GM19240 (cell line): ENCODE measurements around the gene UBE2G1.

Source experiments
- DNase-seq: peaks from one replicate; pipeline ENCODE4 v3.0.0; 2011; ENCODE audit warnings: low spot score; ENCODE audit not compliant: insufficient read length

UBE2G1 gene

GRCh38 chr17:4250887-4251286 lies 115.6 kb downstream of the UBE2G1 start:
- no peak for DNase-seq

DNA sequence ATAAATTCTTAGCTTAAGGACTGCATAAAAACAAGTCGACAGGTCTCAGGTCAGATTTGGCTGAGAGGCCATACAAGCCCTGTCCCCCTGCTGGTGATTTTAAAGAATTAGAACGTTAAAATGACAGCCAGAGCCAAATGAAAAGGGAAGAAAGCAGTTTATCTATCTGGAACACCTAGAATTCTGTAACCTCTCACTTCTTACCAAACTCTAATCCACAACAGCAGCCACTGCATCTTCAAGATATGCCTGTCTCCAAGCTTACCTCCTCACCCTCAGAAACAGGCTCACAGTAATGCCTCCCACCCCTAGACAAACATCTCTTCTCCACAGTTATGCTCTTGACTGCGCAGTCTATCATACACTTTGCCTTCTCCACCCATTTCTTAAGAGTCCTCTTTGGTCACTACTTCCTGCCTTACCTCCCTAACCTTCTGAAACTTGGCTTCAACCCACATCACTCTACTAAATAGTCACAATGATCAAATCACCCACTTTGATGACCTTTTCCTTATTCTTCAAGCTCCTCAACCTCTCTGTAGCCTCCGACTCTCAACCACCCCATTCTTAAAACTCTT lies 116.9 kb downstream of the UBE2G1 start:
- peak; percentile 44 for DNase-seq

GRCh38 chr17:4248504-4249277 lies 117.8 kb downstream of the UBE2G1 start:
- DNase-seq = no peak

DNA sequence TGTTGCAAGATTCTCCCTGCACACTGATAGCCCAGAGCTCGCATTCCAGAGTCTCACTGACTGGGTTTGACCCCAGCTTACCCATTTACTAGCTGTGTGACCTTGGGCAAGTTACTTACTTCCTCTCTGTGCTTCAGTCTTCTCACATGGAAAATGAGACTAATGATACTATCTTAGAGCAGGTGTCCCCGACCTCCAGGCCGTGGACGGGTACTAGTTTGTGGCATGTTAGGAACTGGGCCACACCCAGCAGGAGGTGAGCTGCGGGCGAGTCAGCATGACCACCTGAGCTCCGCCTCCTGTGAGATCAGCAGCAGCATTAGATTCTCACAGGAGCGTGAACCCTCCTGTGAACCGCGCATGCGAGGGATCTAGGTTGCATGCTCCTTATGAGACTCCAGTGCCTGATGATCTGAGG lies 118.5 kb downstream of the UBE2G1 start:
- no peak for DNase-seq

DNA sequence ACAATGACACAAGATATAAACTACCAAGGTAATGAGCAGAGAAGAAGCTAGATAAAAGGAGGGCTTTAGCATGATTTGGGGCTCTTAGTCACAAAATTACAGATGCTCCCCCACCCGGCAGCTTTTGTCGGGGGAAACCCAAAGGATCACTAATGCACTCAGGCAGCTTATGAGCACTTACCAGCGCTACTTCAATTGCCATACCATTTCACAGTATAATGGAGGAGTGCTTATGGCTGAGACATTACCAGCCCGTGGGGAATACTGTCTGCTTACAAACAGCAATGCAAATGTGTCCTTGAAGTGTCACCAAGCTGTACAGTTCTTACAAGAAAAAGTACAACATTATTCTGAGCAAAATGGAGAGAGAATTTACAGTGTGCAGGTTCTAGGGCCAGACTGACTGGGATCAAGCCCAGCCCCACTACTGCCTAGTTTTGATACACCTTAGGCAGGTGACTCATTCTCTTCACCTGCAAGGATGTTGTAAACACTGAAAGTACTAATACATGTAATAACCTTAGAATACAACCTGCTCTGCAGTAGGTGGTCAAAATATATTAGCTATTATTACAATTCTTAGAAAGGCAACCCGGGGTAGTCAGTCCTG lies 119.0 kb downstream of the UBE2G1 start:
- DNase-seq = no peak

DNA sequence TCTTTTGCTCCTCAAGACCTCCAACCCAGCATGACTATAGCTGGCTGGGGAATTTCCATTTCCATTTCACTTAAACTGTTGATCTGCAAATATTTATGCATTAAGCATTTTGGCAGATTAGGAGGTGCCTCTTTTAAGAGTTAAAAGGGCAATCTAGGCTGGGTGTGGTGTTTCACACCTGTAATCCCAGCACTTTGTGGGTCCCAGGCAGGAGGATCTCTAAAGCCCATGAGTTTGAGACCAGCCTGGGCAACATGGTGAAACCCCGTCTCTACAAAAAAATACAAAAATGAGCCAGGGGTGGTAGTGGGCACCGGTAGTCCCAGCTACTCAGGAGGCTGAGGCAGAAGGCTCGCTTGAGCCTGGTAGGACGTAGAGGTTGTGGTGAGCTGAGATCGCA lies 119.8 kb downstream of the UBE2G1 start:
- no peak for DNase-seq

- DNase-seq = no peak
Observed at GRCh38 chr17:4241535-4241934, 124.9 kb downstream of the UBE2G1 start.

DNA sequence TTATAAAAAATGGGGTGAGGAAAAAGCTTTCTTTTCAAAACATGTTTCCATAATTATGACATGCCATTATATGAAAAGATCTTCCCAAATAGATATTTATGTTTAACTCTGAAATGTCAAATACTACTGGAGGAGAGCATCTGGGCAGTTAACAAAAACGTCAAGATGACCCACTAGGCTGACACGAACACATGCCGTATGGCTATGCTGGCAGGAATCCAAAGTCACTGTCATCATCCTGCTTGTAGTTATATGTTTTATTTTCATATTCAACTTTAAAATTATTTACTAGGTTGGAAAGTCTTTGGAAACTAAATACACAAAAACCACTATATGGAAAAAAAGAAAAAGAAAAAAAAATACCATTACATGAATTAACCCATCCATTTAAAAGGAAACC lies 130.0 kb downstream of the UBE2G1 start:
- no peak for DNase-seq

- DNase-seq = no peak
Observed at GRCh38 chr17:4235372-4236279, 130.8 kb downstream of the UBE2G1 start.

GRCh38 chr17:4234401-4234800 lies 132.1 kb downstream of the UBE2G1 start:
- DNase-seq = no peak

GRCh38 chr17:4233668-4234258 lies 132.7 kb downstream of the UBE2G1 start:
- no peak for DNase-seq

DNA sequence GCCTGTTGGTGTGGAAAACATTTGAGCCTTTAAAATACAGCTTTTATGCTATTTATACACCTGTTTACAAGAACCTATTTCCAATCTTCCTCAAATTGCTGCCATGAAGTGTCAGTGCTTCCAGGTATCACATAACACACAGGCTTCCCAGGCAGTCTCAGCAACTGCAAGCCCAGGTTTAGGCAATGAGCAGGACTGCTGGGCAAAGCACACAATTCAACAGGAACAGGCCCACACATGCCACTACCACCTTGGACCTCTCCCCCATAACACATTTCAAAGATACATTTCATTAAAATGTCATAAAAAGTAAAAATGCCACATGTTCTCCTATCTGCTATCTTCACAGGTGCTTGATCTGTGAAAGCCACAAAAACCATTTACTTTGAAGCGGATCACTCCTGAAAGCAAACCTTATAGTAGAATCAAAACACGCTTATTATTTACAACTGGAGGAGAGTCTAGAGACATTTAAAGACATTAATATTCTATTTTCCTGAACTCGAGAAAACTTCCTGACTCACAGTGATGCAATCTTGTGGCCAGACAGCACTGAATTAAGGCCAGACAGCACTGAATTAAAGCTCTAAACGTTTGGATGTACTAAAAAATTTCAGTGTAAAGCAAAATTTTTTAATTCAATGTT lies 134.2 kb downstream of the UBE2G1 start:
- DNase-seq = no peak

DNA sequence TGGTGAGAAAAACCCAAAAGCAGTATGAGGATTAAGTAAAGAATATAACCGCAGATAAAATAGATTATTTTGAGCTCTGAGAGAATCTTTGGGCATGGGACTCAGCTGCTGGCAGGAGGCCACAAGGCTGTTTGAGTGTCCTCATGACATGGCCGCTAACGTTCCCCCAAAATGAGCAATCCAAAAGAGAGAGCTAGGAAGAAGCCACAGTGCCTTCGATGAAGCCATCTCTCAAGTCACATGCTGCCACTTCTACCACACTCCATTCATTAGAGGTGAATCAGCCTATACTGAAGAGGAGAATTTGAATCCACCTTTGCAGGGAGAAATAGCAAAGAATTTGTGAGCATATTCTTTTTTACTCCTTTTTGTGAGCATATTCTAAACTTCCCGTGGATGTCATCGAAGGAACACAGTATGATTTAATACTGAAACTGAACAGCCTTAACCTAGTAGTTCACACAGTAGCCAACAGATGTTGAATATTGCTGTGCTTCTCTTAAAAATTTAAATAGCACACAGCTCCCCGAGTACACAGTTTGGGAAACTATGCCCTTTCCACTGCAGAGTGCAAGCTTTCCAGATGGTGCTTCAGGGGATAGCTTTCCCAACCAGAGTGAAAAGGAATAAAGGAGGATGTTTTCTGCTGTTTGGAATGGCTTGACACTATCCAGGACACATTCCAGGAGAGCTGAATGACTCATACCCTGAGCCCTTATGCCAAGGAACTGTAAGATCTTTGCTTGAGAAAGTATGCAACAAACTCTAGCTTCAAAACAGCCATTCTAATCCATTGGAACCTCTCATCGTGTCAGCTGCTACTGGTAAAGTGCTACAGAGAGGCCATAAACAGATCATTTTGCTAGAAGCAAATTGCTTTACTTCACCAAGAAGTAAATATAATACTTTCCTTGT lies 136.6 kb downstream of the UBE2G1 start:
- no peak for DNase-seq

GRCh38 chr17:4221899-4222659 lies 144.4 kb downstream of the UBE2G1 start:
- DNase-seq = no peak

DNA sequence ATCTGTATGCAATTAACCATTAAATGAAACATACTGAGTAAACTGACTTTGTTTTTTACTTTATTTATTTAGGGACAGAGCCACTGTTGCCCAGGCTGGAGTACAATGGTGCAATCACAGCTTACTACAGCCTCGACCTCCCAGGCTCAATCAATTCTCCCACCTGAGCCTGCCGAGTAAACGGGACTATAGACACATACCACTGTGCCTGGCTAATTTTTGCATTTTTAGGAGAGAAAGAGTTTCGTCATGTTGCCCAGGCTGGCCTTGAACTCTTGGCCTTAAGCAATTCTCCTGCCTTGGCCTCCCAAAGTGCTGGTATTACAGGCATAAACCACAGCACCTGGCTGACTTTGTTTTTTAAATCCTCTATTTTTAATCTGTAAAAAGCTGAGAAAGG lies 145.3 kb downstream of the UBE2G1 start:
- DNase-seq = no peak

GRCh38 chr17:4220655-4221054 lies 145.8 kb downstream of the UBE2G1 start:
- no peak for DNase-seq
